Stimulated activated naive B cell treated with anti-CD40 and anti-IgM and Interleukin-4, amounts not matched to agents 10 μg/mL and 1 μg/mL and 100 μg/mL, for 72 hours (primary cell): ENCODE measurements around the gene CDH13.

ENCODE experiments used
- ATAC-seq, 2 donors: fragments of 150-1000 bp; cut with Tn5 transposase; replicated peaks; 2 replicates each; pipeline ENCODE4 v1.10.0; 2021; ENCODE audit warnings: moderate library complexity in 1 of 2
- DNase-seq: peaks from one replicate; pipeline ENCODE4 v3.0.0; 2021
- H3K27ac Mint-ChIP-seq: one replicate; pipeline ENCODE4 v1.8.0; 2022; ENCODE audit warnings: mild to moderate bottlenecking, mixed read lengths
- H3K27me3 Mint-ChIP-seq, 2 donors: one replicate each; pipeline ENCODE4 v1.8.0; 2022; ENCODE audit warnings: mixed read lengths in 2 of 2
- H3K36me3 Mint-ChIP-seq, 2 donors: one replicate each; pipeline ENCODE4 v1.8.0; 2022; ENCODE audit warnings: mixed read lengths in 2 of 2, mild to moderate bottlenecking in 1 of 2
- H3K4me1 Mint-ChIP-seq, 2 donors: one replicate each; pipeline ENCODE4 v1.8.0; 2022; ENCODE audit warnings: mixed read lengths in 2 of 2, mild to moderate bottlenecking in 1 of 2
- H3K4me3 Mint-ChIP-seq, 2 donors: one replicate each; pipeline ENCODE4 v1.8.0; 2022; ENCODE audit warnings: mild to moderate bottlenecking in 2 of 2, mixed read lengths in 2 of 2, moderate library complexity in 1 of 2
- H3K9me3 Mint-ChIP-seq, 2 donors: one replicate each; pipeline ENCODE4 v1.8.0; 2022; ENCODE audit warnings: mixed read lengths in 2 of 2, mild to moderate bottlenecking in 1 of 2

The CDH13 gene

DNA sequence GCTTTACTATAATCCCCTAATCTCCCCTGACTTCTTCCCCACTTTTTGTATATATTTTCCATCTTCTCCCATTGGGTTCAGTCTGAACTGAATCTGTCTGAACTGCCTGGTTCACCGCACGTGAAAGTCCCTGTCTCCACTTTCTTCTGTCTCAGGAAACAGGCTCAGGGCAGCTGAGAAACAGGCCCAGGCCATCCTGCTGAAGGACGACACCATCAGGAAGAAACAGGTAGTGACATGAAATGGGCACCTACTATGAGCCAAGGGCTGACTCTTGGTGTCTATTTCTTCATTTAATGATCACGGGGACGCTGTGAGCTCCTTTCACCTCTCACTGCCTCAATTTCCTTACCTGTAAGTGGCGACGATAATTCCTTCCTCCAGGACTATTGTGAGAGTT lies 1090.5 kb downstream of the CDH13 start:
- no peak for ATAC-seq

DNA sequence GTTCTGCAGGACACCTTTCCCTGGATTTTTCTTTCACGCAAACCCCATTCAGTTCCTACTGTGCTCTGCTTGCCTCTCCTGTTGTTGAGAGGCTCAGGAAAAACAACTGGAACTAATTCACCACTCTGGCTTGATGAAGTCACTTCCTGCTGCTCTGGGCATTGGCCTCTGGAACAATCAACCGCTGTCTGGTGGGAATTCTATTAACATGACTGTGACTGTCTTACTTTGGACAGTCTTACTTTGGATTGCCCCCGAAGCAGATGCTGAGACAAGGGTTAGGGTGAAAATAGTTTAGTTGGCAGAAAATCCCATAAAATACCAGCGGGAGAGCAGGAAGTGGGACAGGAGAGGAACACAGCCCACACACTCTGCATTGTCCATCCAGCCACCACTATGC lies 1091.0 kb downstream of the CDH13 start:
- ATAC-seq (no peak), DNase-seq (no peak)
- Mint-ChIP-seq H3K4me1 (no peaks in the 10 kb centered on the region), H3K4me3 (no peak overlapping the region), H3K36me3 (no peaks in the 10 kb centered on the region), H3K9me3 (no peaks in the 10 kb centered on the region), H3K27me3 (peaks cover 25 to 26% of the 10 kb centered on the region in 2 donors), H3K27ac (no peak overlapping the region)

More for the DNA sequence above, 1090.5 kb downstream of the CDH13 start:
- Mint-ChIP-seq H3K36me3 (no peaks in the 10 kb centered on the region), H3K27ac (no peak overlapping the region), H3K4me3 (no peak overlapping the region), H3K4me1 (no peaks in the 10 kb centered on the region), H3K27me3 (peaks cover 25 to 26% of the 10 kb centered on the region in 2 donors), H3K9me3 (no peaks in the 10 kb centered on the region)
- no peak for DNase-seq

DNA sequence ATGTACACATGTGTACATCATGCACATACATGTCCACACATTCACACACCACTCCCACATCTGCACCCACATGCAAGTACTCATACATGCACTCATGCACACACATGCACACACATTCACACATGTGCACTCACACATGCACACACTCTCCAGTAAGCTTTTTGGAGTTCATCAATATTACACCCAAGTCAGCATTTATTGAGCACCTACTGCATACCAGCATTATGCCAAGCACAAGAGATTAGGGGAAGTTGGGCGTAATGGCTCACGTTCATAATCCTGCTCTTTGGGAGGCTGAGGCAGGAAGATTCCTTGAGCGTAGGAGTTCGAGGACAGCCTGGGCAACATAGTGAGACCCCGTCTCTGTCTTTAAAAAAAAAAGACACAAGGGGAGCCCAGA lies 1093.4 kb downstream of the CDH13 start:
- DNase-seq = no peak
- no peak overlapping the region for H3K4me3 Mint-ChIP-seq
- H3K4me1 Mint-ChIP-seq = no peaks in the 10 kb centered on the region
- no peaks in the 10 kb centered on the region for H3K36me3 Mint-ChIP-seq
- H3K9me3 Mint-ChIP-seq = peaks cover 9 to 10% of the 10 kb centered on the region in 2 donors
- ATAC-seq = no peak
- H3K27me3 Mint-ChIP-seq = peaks cover 20 to 25% of the 10 kb centered on the region in 2 donors
- H3K27ac Mint-ChIP-seq = no peak overlapping the region

DNA sequence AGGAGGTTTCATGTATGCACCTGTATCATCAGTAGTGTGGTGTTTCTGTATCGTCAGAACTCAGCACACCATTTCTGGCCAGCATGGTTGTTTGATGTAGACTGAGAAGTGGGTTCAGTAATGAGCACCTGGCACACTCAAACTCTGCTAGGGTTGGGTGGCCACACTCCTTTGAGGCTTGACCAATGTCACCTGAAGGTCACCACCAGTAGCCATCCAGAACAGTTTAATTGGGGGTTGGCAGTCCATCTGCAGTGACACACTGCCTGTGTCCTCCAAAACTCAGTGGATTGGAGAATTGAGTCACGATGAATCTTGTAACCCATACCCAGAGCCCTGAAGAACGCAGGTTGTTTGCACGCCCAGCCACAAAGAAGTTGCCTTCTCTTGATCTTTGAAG lies 1094.2 kb downstream of the CDH13 start:
- H3K9me3 Mint-ChIP-seq = peaks cover 9 to 10% of the 10 kb centered on the region in 2 donors
- DNase-seq (no peak), ATAC-seq (no peak)
- H3K36me3 Mint-ChIP-seq = no peaks in the 10 kb centered on the region
- peaks cover 20 to 23% of the 10 kb centered on the region in 2 donors for H3K27me3 Mint-ChIP-seq
- H3K27ac Mint-ChIP-seq = no peak overlapping the region
- H3K4me1 Mint-ChIP-seq = no peaks in the 10 kb centered on the region
- no peak overlapping the region for H3K4me3 Mint-ChIP-seq

DNA sequence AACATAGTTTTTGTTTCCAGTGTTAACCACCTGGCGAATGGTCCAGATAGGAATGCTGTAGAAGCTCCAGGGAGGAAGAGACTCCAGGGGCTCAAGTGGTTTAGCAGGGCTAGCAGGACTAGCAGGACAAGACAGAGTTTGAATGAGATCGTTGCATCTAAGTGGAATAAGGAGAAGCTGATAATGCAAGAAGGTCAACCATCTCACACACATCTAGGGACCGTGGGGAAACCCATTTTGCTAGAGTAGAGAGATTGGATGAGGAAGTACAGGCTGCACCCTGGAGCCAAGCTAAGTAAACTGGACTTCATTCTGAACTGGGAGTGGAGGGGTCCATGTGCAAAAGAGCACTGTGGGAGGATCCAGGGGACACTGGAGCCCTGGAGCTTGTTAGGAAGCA lies 1094.9 kb downstream of the CDH13 start:
- ATAC-seq (no peak), DNase-seq (no peak)
- H3K27ac Mint-ChIP-seq = no peak overlapping the region
- no peaks in the 10 kb centered on the region for H3K4me1 Mint-ChIP-seq
- peaks cover 19 to 20% of the 10 kb centered on the region in 2 donors for H3K27me3 Mint-ChIP-seq
- H3K36me3 Mint-ChIP-seq = no peaks in the 10 kb centered on the region
- peaks cover 9 to 10% of the 10 kb centered on the region in 2 donors for H3K9me3 Mint-ChIP-seq
- H3K4me3 Mint-ChIP-seq = no peak overlapping the region

DNA sequence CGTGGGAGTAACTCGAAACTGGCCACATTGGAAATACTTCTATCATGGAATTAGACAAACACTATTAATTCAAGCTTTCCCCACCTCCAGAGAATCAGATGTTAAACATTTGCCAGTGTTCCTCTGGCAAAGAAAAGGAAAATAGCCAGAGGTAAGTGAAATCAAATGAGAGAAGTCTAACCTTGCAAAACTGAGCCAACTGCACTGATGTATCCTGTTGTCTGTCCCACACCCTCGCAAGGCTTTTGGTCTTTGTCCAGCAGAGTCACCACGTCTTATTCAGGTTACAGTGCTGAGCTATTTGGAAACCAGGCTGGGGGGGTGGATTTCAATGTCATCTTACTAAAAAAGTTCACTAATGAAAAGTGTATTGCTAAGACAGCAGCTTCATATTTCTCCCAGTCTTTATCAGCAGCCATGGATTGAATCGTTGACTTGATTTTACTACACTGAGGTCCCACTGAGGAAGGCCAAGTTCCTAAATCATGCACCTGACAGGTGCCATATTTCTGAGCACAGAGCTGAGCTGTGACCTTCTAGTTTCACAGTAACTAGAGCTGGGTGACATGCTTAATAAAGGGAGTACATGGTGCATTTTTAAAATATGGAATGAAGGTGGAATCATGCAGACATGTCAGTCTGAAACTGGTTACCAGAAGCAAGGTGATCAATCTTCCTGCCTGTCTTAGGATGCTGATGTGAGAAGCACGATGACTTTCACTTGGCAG lies 1095.9 kb downstream of the CDH13 start:
- Mint-ChIP-seq H3K4me1 (peaks cover 1 to 8% of the 10 kb centered on the region in 2 donors), H3K4me3 (no peak overlapping the region), H3K36me3 (no peaks in the 10 kb centered on the region), H3K27ac (no peak overlapping the region), H3K27me3 (peaks cover 26 to 30% of the 10 kb centered on the region in 2 donors), H3K9me3 (peaks cover 9 to 10% of the 10 kb centered on the region in 2 donors)
- ATAC-seq (no peak), DNase-seq (no peak)

DNA sequence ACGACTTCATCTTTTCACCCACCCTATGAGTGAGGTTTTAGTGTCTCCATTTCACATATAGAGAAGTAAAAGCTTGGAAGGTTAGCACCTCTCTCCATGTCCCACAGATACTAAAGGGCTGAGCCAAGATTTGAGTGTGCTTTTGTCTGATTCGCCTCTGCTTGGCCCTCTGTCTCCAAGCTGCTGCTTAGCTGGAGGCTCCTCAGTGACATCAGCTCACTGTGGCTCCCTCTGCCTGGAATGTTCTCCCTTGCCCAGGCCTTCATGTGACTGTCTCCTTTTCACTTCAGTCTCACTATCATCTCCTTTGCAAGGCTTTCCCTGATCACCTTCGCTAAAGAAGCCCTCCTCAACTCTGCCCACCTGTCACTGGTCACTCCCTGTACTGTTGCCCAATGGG lies 1096.5 kb downstream of the CDH13 start:
- ATAC-seq (no peak), DNase-seq (no peak)
- H3K27ac Mint-ChIP-seq = no peak overlapping the region
- H3K36me3 Mint-ChIP-seq = no peaks in the 10 kb centered on the region
- peaks cover 1 to 8% of the 10 kb centered on the region in 2 donors for H3K4me1 Mint-ChIP-seq
- no peak overlapping the region for H3K4me3 Mint-ChIP-seq
- peaks cover 9 to 10% of the 10 kb centered on the region in 2 donors for H3K9me3 Mint-ChIP-seq
- H3K27me3 Mint-ChIP-seq = peaks cover 23 to 25% of the 10 kb centered on the region in 2 donors

DNA sequence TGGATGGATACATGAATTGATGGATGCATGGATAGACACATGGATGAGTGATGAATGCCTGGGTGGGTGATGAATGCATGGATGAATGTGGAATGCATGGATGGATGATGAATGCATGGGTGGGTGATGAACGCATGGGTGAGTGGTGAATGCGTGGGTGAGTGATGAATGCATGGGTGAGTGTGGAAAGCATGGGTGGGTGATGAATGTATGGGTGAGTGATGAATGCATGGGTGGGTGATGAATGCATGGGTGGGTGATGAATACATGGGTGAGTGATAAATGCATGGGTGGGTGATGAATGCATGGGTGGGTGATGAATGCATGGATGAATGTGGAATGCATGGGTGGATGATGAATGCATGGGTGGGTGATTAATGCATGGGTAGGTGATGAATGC lies 1097.1 kb downstream of the CDH13 start:
- Mint-ChIP-seq H3K4me3 (no peak overlapping the region), H3K27me3 (peaks cover 22% of the 10 kb centered on the region in 2 donors), H3K36me3 (no peaks in the 10 kb centered on the region), H3K9me3 (peaks cover 9 to 10% of the 10 kb centered on the region in 2 donors), H3K27ac (no peak overlapping the region), H3K4me1 (peaks cover 1 to 8% of the 10 kb centered on the region in 2 donors)
- DNase-seq (no peak), ATAC-seq (no peak)

DNA sequence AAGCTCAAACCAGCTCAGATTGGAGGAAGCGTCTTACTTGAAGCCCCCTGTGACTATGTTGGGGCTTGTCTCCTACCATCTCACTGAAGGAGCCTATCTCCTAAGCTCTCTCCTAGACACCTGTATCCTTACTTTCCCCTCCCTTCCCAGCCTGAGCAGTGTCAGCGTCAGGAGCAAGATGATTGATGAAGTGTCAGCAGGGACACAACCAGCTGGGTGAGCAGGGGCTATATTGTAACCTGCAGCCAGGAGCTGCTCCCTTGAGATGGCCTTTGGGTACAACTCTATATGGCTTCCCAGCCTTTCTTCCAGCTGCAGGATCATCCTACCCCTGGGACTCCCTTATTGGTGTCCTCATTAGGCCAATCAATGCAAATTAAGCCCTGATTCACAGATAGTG lies 1097.8 kb downstream of the CDH13 start:
- Mint-ChIP-seq H3K4me3 (no peak overlapping the region), H3K36me3 (no peaks in the 10 kb centered on the region), H3K27me3 (peaks cover 17% of the 10 kb centered on the region in 2 donors), H3K9me3 (peaks cover 9 to 10% of the 10 kb centered on the region in 2 donors), H3K4me1 (peaks cover 1 to 8% of the 10 kb centered on the region in 2 donors), H3K27ac (no peak overlapping the region)
- no peak for ATAC-seq
- DNase-seq = no peak

DNA sequence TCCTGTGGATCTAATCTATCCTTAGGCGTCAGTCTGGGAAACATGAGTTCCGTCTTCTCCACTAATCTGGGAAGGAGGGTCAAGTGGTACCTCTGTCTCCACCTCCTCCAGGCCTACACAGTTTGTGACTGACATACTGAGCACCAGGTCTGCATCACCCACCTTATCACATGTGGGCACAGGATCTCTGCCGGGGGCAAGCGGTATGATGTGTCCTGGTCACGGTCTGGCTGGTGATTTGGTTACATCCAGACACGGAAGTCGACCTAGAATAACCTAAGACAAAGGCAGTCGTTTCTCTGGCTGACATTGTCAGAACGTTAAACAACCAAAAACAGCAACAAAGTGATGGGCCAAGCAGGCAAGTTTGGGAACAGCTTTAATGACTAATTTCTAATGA lies 1098.5 kb downstream of the CDH13 start:
- H3K36me3 Mint-ChIP-seq = no peaks in the 10 kb centered on the region
- H3K27me3 Mint-ChIP-seq = peaks cover 10% of the 10 kb centered on the region in 2 donors
- ATAC-seq (no peak), DNase-seq (no peak)
- no peak overlapping the region for H3K4me3 Mint-ChIP-seq
- H3K4me1 Mint-ChIP-seq = peaks cover 1 to 8% of the 10 kb centered on the region in 2 donors
- H3K27ac Mint-ChIP-seq = no peak overlapping the region
- H3K9me3 Mint-ChIP-seq = peaks cover 9 to 10% of the 10 kb centered on the region in 2 donors

DNA sequence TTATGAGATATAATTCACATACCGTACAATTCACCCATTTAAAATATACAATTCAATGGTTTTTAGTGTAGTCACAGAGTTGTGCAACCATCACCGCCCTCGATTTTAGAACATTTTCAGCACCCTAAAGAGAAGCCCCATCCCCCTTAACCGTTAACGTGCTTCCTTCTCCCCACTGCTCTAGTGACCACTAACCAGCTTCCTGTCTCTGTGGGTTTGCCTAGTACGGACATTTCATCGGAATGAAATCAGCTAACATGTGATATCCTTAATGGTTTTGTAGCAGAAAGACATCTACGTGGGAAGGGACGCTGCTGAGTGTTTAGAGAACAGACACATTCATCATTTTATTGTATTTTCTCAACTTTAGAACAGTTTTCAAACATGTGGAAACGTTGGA lies 1100.2 kb downstream of the CDH13 start:
- DNase-seq = no peak
- Mint-ChIP-seq H3K27ac (no peak overlapping the region), H3K4me3 (no peak overlapping the region), H3K27me3 (peaks cover 13 to 19% of the 10 kb centered on the region in 2 donors), H3K9me3 (peaks cover 10 to 14% of the 10 kb centered on the region in 2 donors), H3K4me1 (peaks cover 1 to 8% of the 10 kb centered on the region in 2 donors), H3K36me3 (no peaks in the 10 kb centered on the region)
- no peak for ATAC-seq

DNA sequence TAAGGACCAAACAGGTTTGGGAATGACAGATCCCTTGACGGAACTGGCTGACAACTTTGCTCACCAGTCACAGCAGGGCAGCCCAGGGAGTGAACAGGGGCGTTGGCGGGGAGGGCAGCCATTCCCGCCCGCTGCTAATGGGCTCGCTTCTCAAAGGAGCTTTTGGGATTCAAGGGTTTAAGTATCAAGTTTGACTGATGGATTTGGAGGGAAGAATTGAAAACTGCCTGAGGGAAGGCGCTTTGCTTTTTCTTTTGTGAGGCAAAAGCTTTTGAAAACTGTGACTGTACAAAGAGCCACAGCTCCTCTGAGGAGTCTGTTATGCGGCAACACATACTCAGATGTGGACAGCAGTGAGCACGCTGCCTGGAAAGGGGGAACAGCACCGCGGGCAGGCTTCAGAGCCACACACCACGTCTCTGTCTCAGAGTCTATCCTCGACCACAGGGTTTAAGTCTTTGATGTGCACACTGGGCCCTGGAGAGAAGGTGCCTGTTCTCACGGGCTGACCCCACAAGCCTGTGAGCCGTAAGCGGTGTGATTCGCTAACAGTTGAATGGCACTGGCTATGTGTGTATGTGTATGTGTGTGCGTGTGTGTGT lies 1101.1 kb downstream of the CDH13 start:
- Mint-ChIP-seq H3K9me3 (peaks cover 10 to 14% of the 10 kb centered on the region in 2 donors), H3K27ac (no peak overlapping the region), H3K4me1 (peaks cover 1 to 8% of the 10 kb centered on the region in 2 donors), H3K27me3 (peaks cover 17 to 21% of the 10 kb centered on the region in 2 donors), H3K36me3 (no peaks in the 10 kb centered on the region), H3K4me3 (no peak overlapping the region)
- DNase-seq (no peak), ATAC-seq (no peak)

DNA sequence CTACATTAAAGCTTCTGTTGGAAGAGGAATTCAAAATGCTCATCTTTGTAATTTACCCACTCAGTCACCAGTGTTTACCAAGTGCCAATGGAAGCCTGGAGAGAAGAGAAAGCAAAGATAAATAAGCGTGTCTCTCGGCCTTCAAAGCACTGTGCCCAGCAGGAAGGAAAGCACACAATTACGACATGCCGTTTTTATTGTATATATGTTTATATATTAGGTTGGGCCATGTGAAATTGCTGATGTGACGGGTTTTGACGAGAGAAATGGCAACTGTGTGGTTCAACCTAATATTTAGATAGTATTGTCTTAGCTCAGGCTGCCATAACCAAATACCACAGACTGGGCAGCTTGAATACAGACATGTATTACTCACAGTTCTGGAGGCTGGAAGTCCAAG lies 1101.7 kb downstream of the CDH13 start:
- Mint-ChIP-seq H3K36me3 (no peaks in the 10 kb centered on the region), H3K4me3 (no peak overlapping the region), H3K9me3 (peaks cover 10 to 14% of the 10 kb centered on the region in 2 donors), H3K4me1 (peaks cover 1 to 8% of the 10 kb centered on the region in 2 donors), H3K27me3 (peaks cover 17 to 21% of the 10 kb centered on the region in 2 donors), H3K27ac (no peak overlapping the region)
- DNase-seq (no peak), ATAC-seq (no peak)

DNA sequence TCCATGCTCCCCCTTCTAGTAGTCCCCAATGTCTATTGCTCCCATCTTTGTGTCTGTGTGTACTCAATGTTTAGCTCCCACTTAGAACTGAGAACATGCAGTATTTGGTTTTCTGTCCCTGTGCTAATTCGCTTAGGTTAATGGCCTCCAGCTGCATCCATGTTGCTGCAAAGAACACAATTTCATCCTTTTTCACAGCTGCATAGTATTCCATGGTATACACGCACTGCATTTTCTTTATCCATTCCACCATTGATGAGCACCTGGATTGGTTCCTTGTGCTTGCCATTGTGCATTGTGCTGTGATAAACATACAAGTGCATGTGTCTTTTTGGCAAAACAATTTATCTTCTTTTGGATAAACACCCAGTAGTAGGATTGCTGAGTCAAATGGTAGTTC lies 1104.0 kb downstream of the CDH13 start:
- Mint-ChIP-seq H3K9me3 (peaks cover 14 to 17% of the 10 kb centered on the region in 2 donors), H3K36me3 (peaks cover 0 to 5% of the 10 kb centered on the region in 2 donors), H3K27me3 (peaks cover 17 to 21% of the 10 kb centered on the region in 2 donors), H3K4me3 (no peak overlapping the region), H3K27ac (peak overlapping the region; percentile 14), H3K4me1 (peaks cover 1 to 8% of the 10 kb centered on the region in 2 donors)
- ATAC-seq (no peak), DNase-seq (no peak)

DNA sequence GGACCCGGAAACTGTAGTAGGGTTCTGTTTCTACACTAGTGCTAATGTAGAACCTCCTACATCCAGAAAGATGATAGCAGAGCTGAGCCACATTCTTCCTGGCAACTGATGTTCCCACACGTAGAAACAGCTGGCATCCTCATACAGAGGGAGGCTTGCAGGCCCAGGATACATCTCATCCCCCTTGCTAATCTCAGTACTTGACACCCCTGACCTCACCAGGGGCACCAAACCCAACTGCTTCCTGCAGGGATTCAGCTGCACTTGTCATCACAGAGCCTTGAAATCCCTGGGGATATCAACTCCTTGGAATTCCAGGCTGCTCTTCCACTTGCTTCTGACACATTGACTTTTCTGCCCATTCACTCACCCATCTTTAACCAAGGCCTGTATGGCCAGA lies 1105.8 kb downstream of the CDH13 start:
- Mint-ChIP-seq H3K9me3 (peaks cover 14 to 17% of the 10 kb centered on the region in 2 donors), H3K36me3 (peaks cover 0 to 5% of the 10 kb centered on the region in 2 donors), H3K27ac (no peak overlapping the region), H3K4me1 (peaks cover 0 to under 1% of the 10 kb centered on the region in 2 donors), H3K4me3 (no peak overlapping the region), H3K27me3 (peaks cover 16 to 20% of the 10 kb centered on the region in 2 donors)
- ATAC-seq (no peak), DNase-seq (no peak)
